Liver (tissue), 3 donors: ENCODE measurements around the gene AOPEP.

Experiments used
- ATF3 ChIP-seq: IDR thresholded peaks from 2 replicates; pipeline ENCODE4 v1.6.1; 2016; ENCODE audit warnings: antibody characterized with exemption
- CTCF ChIP-seq: fragments of 150-350 bp; IDR thresholded peaks from 2 replicates; pipeline ENCODE4 v1.5.1; 2017; ENCODE audit warnings: improper control_type of control experiment, low read depth, low read length; ENCODE audit not compliant: missing input control
- MAX ChIP-seq: IDR thresholded peaks from 2 replicates; pipeline ENCODE4 v1.6.1; 2016; ENCODE audit warnings: antibody characterized with exemption
- RAD21 ChIP-seq, 2 donors: IDR thresholded peaks; 2 replicates each; pipeline ENCODE4 v1.6.1; 2016; ENCODE audit warnings: antibody characterized with exemption in 2 of 2, mild to moderate bottlenecking in 2 of 2
- SP1 ChIP-seq: IDR thresholded peaks from 2 replicates; pipeline ENCODE4 v1.6.1; 2018; ENCODE audit warnings: antibody characterized with exemption, mild to moderate bottlenecking
- TAF1 ChIP-seq: conservative IDR thresholded peaks from 2 replicates; pipeline ENCODE4 v1.6.1; 2016; ENCODE audit warnings: antibody characterized with exemption, mild to moderate bottlenecking
- donor health status: healthy.
- donor health status: healthy.

GRCh38 chr9:94977416-94977815, 250.9 kb downstream of the AOPEP start:
- TF ChIP-seq MAX (no peak), CTCF (no peak), SP1 (no peak), RAD21 (IDR thresholded peaks at IDR 0.05) (no peak), ATF3 (no peak), TAF1 (no peak)
